Stomach (tissue), 4 donors: ENCODE data around the gene MPHOSPH8.

Experiments
- POLR2A ChIP-seq, 4 donors: fragments of 450-650 bp; IDR thresholded peaks; one replicate each; pipeline ENCODE4 v1.6.1; 2016; ENCODE audit warnings: antibody characterized with exemption in 4 of 4, control low read depth in 2 of 4, mild to moderate bottlenecking in 1 of 4, moderate library complexity in 1 of 4
- TF ChIP-seq, protein P1 (sequence below), 7 experiments: fragments of 450-650 bp in 4 of 7; fragments of 200-600 bp in 3 of 7; sonication (generic) in 3 of 7; IDR thresholded peaks; one replicate each; pipeline ENCODE4 v1.5.1; 2016 to 2019; ENCODE audit warnings: antibody characterized with exemption in 7 of 7, control low read depth in 2 of 7, mild to moderate bottlenecking in 1 of 7

DNA sequence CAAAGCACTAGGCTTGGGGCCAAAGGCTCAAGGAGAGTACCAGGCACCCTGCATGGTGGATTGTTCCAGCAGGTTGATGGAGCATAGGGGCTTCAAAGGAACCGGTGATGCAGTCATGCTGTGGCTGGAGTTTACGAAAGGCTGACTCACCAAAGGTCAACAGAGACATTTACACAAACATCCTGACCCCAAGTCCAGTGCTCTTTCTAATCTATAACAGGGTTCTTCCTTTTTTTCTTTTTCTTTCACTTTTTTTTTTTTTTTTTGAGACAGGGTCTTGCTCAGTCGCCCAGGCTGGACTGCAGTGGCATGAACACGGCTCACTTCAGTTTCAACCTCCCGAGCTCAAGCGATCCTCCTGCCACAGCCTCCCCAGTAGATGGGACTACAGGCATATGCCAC, 36.5 kb upstream of the MPHOSPH8 start:
- TF ChIP-seq, protein P1, sequence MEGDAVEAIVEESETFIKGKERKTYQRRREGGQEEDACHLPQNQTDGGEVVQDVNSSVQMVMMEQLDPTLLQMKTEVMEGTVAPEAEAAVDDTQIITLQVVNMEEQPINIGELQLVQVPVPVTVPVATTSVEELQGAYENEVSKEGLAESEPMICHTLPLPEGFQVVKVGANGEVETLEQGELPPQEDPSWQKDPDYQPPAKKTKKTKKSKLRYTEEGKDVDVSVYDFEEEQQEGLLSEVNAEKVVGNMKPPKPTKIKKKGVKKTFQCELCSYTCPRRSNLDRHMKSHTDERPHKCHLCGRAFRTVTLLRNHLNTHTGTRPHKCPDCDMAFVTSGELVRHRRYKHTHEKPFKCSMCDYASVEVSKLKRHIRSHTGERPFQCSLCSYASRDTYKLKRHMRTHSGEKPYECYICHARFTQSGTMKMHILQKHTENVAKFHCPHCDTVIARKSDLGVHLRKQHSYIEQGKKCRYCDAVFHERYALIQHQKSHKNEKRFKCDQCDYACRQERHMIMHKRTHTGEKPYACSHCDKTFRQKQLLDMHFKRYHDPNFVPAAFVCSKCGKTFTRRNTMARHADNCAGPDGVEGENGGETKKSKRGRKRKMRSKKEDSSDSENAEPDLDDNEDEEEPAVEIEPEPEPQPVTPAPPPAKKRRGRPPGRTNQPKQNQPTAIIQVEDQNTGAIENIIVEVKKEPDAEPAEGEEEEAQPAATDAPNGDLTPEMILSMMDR (IDR thresholded peaks at IDR 0.05), result no peak
- no peak for TF ChIP-seq POLR2A (IDR thresholded peaks at IDR 0.05)
